ENCODE measurements around the gene METTL24.

Gene METTL24

GRCh38 chr6:110363748-110364147, 5.6 kb upstream of the METTL24 start:
- H3K27ac ChIP-seq, result no peak overlapping the region
- H3K4me1 ChIP-seq (ENCODE audit: control insufficient read depth in 1 of 2, insufficient read depth in 1 of 2, low read depth in 1 of 2, low read length in 1 of 2), result no peaks in the 10 kb centered on the region
- TF ChIP-seq, protein P1, sequence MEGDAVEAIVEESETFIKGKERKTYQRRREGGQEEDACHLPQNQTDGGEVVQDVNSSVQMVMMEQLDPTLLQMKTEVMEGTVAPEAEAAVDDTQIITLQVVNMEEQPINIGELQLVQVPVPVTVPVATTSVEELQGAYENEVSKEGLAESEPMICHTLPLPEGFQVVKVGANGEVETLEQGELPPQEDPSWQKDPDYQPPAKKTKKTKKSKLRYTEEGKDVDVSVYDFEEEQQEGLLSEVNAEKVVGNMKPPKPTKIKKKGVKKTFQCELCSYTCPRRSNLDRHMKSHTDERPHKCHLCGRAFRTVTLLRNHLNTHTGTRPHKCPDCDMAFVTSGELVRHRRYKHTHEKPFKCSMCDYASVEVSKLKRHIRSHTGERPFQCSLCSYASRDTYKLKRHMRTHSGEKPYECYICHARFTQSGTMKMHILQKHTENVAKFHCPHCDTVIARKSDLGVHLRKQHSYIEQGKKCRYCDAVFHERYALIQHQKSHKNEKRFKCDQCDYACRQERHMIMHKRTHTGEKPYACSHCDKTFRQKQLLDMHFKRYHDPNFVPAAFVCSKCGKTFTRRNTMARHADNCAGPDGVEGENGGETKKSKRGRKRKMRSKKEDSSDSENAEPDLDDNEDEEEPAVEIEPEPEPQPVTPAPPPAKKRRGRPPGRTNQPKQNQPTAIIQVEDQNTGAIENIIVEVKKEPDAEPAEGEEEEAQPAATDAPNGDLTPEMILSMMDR (IDR thresholded peaks at IDR 0.05), result no peak
- no peaks in the 10 kb centered on the region for H3K9me3 ChIP-seq
- H3K36me3 ChIP-seq, result no peaks in the 10 kb centered on the region
- H3K27me3 ChIP-seq, result peaks cover 70% of the 10 kb centered on the region
- no peak overlapping the region for H3K4me3 ChIP-seq (ENCODE audit: low read depth in 1 of 2, low read length in 1 of 2)

- peaks cover 0 to 12% of the 10 kb centered on the region in 2 experiments for H3K4me1 ChIP-seq (ENCODE audit: control insufficient read depth in 1 of 2, insufficient read depth in 1 of 2, low read depth in 1 of 2, low read length in 1 of 2)
- H3K4me3 ChIP-seq (ENCODE audit: low read depth in 1 of 2, low read length in 1 of 2), result no peak overlapping the region
- TF ChIP-seq, protein P1 (IDR thresholded peaks at IDR 0.05), result no peak
- no peaks in the 10 kb centered on the region for H3K9me3 ChIP-seq
- H3K27me3 ChIP-seq, result peaks cover 78% of the 10 kb centered on the region
- H3K27ac ChIP-seq, result no peak overlapping the region
- H3K36me3 ChIP-seq, result no peaks in the 10 kb centered on the region
These were observed 2.5 kb upstream of the METTL24 start for GRCh38 chr6:110360676-110361075.

DNA sequence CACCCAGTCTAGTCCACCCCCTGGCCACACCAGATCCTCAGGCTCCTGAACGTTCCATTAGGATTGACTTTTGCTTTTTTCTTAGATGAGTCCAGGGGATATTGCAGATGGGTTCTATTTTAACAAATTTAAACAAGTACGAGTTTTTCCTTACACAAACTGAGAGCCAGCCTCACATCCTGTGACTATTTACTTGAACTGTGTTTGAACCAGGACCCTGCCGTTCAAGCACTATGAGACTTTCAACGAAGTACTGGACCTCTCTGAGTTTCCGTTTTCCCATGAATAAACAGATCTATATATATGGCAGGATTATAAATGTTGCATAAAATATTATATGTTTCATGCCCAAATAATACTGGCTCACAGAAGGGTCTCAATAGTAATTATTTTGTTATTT, 1.4 kb upstream of the METTL24 start:
- TF ChIP-seq, protein P1 (IDR thresholded peaks at IDR 0.05), result no peak
- no peaks in the 10 kb centered on the region for H3K9me3 ChIP-seq

DNA sequence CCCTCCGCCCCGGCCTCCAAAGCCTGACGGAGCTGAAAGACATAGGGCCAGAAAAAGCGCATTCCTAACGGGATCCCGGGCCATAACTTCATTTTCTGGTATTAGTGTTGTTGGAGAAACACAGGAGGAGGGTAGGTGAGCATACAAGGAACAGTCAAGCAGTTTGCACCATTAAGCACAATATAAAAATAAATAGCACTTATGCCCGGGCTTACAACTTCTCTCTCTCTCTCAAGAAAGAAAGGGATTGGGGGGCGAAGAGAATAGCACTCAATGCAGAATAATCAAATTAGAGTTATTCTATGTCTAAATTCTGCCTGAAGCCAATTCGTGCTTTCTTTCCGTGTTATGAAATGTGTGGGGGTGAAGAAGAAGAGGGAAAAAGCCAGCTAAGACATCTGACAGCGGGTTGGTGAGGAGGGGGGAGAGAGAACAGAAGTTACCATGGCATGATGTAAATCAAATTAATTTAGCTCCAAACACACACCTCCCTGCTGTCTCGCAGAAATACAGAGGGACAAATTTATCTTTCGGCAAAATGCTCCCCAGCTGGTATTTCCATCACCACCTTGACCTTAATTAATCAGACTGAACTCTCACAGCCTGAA, 508 bp upstream of the METTL24 start:
- H3K9me3 ChIP-seq, result no peaks in the 10 kb centered on the region
- no peak overlapping the region for H3K27ac ChIP-seq
- TF ChIP-seq, protein P1 (IDR thresholded peaks at IDR 0.05), result no peak
- peaks cover 89% of the 10 kb centered on the region for H3K27me3 ChIP-seq
- no peaks in the 10 kb centered on the region for H3K36me3 ChIP-seq
- H3K4me3 ChIP-seq (ENCODE audit: low read depth in 1 of 2, low read length in 1 of 2), result peak overlapping the region in 1 of 2 experiments; percentile 10
- peaks cover 0 to 12% of the 10 kb centered on the region in 2 experiments for H3K4me1 ChIP-seq (ENCODE audit: control insufficient read depth in 1 of 2, insufficient read depth in 1 of 2, low read depth in 1 of 2, low read length in 1 of 2)

More for the DNA sequence above, 1.4 kb upstream of the METTL24 start:
- H3K27me3 ChIP-seq, result peaks cover 87% of the 10 kb centered on the region
- H3K4me1 ChIP-seq (ENCODE audit: control insufficient read depth in 1 of 2, insufficient read depth in 1 of 2, low read depth in 1 of 2, low read length in 1 of 2), result peaks cover 0 to 12% of the 10 kb centered on the region in 2 experiments
- no peak overlapping the region for H3K4me3 ChIP-seq (ENCODE audit: low read depth in 1 of 2, low read length in 1 of 2)
- H3K27ac ChIP-seq, result no peak overlapping the region
- H3K36me3 ChIP-seq, result no peaks in the 10 kb centered on the region

GRCh38 chr6:110357298-110357663, 868 bp downstream of the METTL24 start:
- TF ChIP-seq, protein P1 (IDR thresholded peaks at IDR 0.05), result no peak
- Histone ChIP-seq H3K4me1 (ENCODE audit: control insufficient read depth in 1 of 2, insufficient read depth in 1 of 2, low read depth in 1 of 2, low read length in 1 of 2) (peaks cover 0 to 12% of the 10 kb centered on the region in 2 experiments), H3K9me3 (no peaks in the 10 kb centered on the region), H3K4me3 (ENCODE audit: low read depth in 1 of 2, low read length in 1 of 2) (no peak overlapping the region), H3K36me3 (no peaks in the 10 kb centered on the region), H3K27ac (no peak overlapping the region), H3K27me3 (peaks cover 78% of the 10 kb centered on the region)
